ENCODE data around the gene CDCP1. TPM values are rescaled to one million over a fixed set of nuclear protein-coding genes. Genes with fewer than 3 reads are reported as not detected.

CDCP1 gene
- polyA plus RNA-seq, 10 donors: 0.15 to 2.8 (median 0.28) TPM

Other genes with a start within 250 kb of the CDCP1 start
- gene ZDHHC3, start 170.2 kb downstream of the CDCP1 start, polyA plus RNA-seq (ENCODE audit: insufficient read length in 10 of 10): 10 to 100 TPM; 38.2 to 52.7 (median 44.4) TPM
- gene EXOSC7, start 170.1 kb downstream of the CDCP1 start, polyA plus RNA-seq (ENCODE audit: insufficient read length in 10 of 10): 10 to 100 TPM; 35.6 to 49.9 (median 41.3) TPM
- gene CLEC3B, start 120.1 kb downstream of the CDCP1 start, polyA plus RNA-seq (ENCODE audit: insufficient read length in 10 of 10): 100 to 1,000 TPM in 5 of 10 donors, 10 to 100 TPM in 5; 77.5 to 210 (median 102) TPM
- gene TMEM158, start 79.9 kb upstream of the CDCP1 start, polyA plus RNA-seq (ENCODE audit: insufficient read length in 10 of 10): 1 to 10 TPM in 9 of 10 donors, under 1 TPM in 1; 0.52 to 6.2 (median 2.0) TPM
- 10 to 100 TPM; 10.2 to 15.3 (median 12.0) TPM for gene LARS2, start 242.2 kb upstream of the CDCP1 start, polyA plus RNA-seq (ENCODE audit: insufficient read length in 10 of 10)